Urothelium cell line (cell line): ENCODE measurements around the gene WSB1.
"Not testable (repeated sequence)": the region's sequence is repeated elsewhere in the genome, so short reads cannot be mapped to it uniquely, and the experiment has no call there.

Experiments used
- DNase-seq: peaks from one replicate; pipeline ENCODE4 v3.0.0; 2011; ENCODE audit warnings: low spot score, mixed read lengths
- FAIRE-seq: peaks from 2 replicates; lab custom pipeline; 2011; peaks lifted over from hg19 to GRCh38; lab: Jason Lieb, UNC

Gene WSB1

DNA sequence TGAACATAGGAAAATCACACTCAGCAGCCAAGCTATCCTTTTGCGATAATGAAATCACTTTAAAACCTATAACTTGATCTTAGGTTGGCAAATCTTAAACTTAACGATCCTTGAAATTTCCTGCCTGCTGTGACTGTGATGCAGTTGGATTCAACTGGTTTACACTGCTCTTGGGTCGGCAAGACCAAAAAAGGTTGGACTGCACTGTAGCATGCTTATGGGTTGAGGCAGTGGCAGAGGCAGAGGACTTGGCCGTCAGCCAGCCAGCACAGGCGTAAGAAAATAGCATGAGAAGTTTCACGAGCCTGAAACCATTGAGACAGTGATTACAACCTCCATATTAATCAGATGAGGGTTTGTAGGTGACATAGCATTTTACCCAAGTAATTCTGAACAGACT is 21.4 kb downstream of the WSB1 start:
- DNase-seq: no peak

DNA sequence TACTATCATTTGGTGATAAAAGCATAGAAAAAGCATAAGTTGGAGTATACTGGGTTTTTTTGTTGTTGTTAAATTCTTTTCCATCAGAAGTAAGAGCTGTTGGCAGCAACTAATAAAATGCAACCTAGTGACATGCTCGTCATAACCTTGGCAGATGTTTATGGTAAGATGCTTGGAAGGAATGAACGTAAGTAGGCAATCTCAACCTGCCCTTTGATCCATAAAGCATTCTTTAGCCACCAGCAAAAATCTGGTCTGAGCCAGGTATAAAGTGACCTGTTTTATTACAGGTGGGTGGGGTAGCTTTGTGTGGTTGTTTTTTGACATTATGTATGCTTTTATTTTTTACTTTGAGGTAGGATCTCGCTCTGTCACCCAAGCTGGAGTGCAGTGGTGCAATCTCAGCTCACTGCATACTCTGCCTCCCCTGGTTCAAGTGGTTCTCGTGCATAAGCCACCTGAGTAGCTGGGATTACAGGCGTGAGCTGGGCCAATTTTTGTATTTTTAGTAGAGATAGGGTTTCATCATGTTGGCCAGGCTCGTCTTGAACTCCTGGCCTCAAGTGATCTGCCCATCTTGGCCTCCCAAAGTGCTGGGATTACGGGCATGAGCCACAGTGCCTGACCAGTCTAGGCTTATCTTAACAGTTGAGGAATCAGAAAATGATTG is 22.0 kb downstream of the WSB1 start:
- DNase-seq: no peak
- no peak for FAIRE-seq

More for the DNA sequence above, 21.4 kb downstream of the WSB1 start:
- FAIRE-seq: no peak

DNA sequence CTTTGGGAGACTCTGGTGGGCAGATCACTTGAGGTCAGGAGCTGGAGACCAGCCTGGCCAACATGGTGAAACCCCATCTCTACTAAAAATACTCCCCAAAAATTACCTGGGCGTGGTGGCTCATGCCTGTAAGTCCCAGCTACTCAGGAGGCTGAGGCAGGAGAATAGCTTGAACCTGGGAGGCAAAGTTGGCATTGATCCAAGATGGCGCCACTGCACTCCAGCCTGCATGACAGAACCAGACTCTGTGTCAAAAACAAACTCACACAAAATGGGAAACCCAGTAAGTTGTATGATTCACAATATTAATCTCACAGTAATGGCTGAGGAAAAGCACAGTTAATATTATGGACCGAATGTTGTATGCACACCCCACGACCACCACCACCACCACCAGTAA is 24.3 kb downstream of the WSB1 start:
- DNase-seq (no peak), FAIRE-seq (no peak)

DNA sequence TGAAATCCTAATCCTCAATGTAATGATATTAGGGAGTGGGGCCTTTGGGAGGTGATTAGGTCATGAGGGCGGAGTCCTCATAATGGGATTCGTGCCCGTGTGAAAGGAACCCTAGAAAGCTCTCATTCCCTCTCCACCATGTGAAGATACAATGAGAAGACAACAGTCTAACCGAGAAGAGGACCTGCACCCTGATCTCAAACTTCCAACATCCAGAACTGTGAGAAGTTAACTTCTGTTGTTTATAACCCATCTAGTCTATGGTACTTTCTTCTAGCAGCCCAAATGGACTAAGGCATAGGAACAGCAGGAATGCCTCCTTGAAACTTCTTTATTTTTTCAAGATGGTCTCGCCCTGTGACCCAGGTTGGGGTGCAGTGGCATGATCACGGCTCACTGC is 24.7 kb downstream of the WSB1 start:
- DNase-seq: no peak
- no peak for FAIRE-seq

DNA sequence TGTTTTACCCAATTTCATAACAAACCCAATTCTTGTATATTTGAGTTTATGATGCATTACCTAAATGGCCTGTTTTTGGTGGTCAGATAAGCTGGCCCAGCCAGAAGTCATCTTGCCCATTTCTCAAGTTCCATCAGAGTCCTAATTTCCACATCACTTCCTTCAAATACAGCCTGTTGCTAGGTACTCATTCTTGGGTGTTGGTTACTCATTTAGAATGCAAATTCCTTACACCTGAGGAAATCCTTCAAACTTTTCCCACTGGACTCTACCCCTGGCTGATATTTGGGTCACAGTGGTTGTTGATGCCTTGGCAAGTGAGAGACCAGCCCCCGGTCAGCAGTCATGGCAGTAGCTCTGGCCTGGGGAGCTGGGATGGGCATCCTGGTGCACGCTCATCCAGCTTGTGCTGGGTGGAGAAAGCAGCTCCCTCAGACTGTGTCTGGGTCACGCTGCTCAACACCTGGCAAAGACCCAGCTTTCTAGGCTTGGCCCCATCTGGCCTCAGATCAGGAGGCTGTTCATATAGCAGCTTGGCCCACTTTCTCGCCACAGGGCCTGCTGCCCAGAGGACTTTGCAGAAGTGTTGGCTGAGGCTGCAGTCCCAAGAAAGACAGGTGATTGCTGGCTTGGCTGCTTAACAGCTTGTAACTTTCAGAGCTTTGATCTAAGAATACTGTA is 25.8 kb downstream of the WSB1 start:
- no peak for DNase-seq
- FAIRE-seq: no peak

DNA sequence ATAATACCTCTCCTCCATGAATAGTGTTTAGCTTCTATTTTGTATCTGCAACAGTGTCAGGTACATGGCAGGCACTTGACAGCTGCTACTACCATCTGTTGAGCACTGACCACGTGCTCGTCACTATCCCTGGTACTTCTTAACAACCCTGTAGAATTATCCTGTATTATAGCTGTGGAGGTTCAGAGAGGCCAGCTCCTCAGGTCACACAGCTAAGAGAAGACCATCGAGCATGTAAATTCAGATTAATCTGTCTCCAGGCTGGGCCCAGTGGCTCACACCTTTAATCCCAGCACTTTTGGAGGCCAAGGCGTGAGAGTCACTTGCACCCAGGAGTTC is 26.3 kb downstream of the WSB1 start:
- DNase-seq: no peak
- FAIRE-seq: no peak

DNA sequence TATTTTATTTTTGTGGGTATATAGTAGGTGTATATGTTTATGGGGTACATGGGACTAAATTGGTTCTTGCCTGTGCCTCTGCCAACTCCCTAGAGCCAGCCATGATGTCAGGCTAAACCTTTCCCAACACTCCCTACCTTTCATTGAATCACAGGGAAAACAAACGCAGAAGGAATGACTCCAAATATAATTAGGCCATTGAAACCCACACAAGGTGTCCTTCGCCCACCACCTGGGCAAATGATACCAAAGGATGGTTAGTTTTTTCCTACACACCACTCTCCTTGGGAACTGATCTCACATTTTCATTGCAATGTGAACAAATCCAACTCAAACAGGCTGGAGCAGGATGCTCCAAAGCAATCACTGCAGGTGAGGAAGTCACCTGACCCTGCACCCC is 27.5 kb downstream of the WSB1 start:
- FAIRE-seq: no peak
- no peak for DNase-seq

DNA sequence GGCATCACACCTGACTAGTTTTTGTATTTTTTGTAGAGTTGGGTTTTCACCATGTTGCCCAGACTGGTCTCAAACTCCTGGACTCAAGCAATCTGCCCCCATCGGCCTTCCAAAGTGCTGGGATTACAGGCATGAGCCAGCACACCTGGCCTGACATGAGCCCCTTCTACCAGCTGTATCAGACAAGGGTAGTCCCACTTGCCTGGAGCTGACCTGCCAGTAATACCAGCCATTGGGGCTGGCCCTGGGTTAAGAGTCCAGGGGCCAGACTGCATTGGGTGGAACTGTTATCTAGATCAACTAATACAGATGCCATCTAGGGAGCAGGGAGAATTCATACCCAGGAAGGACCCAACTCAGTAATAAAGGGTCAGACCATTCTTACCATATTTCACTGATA is 28.1 kb downstream of the WSB1 start:
- no peak for FAIRE-seq
- no peak for DNase-seq

DNA sequence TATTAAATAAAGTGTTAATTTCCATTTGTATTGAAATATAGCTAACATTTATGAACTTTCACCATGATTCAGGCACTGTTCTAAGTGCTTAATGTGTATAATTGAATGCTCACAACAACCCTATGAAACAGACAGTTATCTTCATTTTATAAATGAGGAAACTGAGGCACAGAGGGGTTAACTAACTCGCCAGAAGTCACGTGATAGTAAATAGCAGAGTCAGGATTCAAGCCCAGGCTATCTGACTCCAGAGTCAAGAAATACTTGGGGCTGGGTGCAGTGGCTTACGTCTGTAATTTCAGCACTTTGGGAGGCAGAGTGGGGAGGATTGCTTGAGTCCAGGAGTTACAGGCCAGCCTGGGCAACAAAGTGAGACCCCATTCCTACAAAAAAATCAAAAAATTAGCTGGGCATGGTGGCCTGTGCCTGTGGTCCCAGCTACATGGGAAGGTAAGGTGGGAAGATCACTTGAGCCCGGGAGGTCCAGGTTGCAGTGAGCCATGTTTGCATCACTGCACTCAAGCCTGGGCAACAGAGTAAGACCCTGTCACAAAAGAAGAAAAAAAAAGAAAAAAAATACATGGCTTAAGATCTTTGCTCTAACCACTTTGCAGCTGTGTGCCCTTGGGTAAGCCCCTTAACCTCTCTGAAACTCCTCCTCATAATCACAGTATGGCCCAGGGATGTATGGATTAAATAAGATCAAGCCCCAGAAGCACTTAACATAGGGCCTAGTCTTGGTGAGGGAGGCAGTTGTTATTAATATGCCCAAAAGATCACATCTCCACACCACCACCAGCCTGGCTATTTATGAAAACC is 29.0 kb downstream of the WSB1 start:
- DNase-seq (no peak), FAIRE-seq (no peak)

DNA sequence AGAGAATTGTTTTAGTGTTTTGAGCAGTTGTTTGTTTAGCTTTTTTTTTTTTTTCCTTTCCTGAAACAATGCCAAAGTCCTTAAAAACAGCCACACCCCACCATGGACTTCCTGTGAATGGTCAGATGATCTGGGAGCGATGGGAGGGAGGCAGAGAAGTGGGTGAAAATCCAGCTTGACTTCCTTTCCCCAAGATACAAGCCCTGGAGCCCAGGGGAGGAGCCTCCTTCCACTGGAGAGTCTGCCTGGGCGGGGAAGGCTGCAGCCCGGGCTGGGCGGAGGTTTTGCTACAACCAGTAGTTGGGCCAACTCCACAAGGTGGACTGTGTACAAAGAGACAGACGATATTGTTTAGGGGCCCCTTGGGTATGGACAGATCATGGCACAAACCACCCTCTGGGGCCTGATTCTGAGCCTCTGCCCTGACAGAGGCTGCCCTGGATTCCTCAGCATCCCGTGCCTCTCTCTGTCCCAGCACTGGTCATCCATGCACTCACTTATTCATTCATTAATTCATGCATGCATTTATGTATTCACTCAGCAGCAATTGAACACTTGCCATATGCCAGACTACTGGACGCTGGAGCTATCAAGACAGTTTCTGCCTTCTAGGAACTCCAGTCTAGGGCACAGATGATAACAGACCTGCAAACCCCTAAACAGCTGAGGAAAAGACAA is 29.8 kb downstream of the WSB1 start:
- FAIRE-seq (no peak), DNase-seq (no peak)

DNA sequence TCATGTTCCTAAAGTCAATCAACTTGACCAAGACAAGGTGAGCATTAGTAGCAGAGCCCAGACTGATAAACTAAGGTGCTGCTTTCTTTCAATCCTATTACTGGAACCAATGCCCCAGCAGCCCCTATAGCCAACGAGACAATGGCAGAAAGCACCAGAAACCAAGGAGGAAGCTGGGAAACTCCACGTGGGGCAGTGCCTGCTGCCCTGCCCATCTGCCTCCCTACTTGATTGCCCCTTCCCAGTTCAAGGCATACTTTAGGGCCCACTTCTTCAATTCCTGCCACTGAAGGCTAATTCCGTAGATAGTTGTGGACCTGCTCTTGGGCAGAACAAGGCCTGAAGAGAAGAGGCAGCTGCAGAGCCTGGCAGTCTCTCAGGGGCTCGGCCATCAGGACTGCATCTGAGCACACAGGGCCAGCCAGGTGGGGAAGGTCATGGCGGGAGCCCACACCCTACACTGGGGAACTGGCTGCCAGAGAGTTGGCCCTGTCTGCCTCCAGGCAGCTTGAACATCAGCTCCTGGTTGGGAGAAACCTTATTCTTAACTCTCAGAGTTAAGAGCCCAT is 30.9 kb downstream of the WSB1 start:
- no peak for FAIRE-seq
- DNase-seq: no peak

DNA sequence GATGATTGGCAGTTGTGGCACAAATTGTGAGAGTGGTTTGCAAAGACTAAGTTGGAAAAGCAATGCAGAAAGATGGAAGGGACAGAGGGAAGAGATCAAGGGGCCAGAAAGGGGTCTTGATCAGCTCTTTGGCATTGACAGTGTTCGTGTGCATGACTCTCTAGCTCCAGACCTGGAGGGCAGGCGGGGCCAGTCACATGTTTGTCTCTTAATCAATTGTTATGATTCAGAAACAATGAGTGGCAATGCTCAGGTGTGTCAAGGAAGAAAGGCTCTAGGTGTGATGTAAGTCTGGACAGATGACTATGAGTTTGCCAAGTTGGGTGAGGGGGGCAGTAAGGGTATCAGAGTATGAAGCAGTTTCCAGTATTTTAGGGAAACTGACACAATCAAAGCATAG is 32.1 kb downstream of the WSB1 start:
- FAIRE-seq: no peak
- no peak for DNase-seq

DNA sequence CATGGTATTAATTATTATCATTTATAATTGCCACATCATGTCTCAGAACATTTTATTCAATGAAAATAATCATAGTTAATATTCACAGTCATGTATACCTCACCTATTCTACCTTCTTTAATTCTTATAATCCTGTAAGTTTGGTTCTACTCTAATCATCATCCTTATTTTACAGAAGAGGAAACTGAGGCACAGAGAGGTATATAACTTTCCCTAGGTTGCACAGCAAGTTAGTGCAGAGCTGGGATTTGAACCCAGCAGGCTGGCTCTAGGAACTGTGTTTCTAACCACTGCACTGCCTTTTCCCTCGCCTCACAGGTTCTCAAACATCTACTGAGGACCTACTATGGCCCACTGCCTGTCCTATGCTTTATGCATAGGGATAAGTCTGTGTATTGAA is 32.7 kb downstream of the WSB1 start:
- FAIRE-seq (no peak), DNase-seq (no peak)

DNA sequence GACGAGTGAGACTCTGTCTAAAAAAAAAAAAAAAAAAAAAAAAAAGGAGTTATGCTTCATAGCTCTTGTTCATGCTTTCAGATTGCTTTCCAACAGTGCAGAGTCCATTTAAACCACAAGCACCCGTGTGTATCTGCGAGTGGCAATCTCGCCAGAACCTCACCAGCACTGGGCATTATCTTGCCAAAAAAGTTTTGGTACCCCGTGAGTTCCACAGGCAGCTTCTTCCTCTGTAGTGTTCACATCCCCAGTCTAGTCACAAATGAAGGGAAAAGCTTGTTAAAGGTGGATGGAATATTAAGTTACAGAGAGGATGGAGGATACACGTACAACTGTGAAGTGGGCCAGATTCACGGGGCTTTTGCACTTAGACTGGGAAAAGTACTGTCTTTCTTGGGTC is 33.5 kb downstream of the WSB1 start:
- FAIRE-seq (no peak), DNase-seq (no peak)

DNA sequence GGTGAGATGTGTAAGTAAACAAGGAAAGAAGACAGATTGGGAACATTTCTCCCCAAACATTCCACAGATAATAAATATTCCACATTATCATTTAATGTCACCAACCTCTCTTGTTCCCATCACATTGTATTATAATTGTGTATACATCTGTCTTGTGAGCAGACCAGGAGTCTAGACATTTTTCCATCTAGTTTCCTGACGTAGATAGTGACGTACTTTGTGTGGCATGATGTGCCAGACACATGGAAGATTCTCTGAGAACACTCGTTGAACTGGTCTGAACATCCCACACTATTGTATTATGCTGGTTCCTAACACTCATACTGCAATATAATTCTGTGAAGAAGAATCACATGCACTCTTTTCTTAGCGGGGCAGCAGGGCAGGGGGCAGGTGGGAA is 34.0 kb downstream of the WSB1 start:
- DNase-seq (no peak), FAIRE-seq (no peak)

DNA sequence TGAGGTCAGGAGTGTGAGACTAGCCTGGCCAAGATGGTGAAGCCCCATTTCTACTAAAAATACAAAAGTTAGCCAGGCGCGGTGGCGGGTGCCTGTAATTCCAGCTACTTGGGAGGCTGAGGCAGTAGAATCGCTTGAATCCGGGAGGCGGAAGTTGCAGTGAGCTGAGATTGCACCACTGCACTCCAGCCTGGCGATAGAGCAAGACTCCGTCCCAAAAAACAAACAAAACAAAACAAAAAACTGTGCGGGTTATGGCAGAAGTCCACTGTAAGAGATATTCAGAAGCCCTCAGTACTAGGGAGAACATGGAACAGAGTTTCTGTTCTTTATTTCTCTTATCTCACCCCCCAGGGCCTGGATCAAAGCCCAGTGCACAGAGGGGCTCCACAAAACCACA is 34.8 kb downstream of the WSB1 start:
- not testable (repeated sequence) for FAIRE-seq

DNA sequence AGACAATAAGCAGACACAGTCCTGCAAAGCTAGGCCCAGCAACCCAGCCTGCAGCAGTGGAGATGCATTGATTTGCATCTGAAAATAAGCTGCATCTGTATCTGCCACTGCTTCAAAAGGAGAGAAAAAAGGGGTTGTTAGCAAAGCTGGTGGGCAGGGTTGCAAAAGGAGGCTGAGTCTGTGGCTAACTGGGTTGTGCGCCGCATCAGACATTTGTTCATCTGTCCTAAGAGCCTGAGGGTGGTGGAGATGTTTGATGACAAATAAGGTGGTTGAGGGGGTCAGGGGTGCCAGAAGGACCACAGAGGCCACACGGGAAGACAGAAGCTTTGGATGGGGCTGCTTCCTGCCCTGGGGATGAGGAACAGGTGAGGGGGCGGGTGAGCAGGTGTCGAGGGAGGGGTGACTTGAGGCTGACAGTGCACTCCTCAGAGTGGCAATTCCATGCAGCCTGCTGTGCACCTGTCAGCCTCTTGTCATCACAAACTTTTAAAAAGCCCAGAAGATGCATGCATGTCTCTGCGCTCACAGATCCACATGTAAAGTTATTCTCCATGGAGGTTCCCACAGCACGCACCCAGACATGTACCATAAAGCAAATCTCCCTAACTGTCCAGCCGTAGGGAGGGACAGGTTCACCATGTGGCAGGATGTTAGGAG is 35.4 kb downstream of the WSB1 start:
- DNase-seq (no peak), FAIRE-seq (no peak)

More for the DNA sequence above, 34.8 kb downstream of the WSB1 start:
- DNase-seq: not testable (repeated sequence)

DNA sequence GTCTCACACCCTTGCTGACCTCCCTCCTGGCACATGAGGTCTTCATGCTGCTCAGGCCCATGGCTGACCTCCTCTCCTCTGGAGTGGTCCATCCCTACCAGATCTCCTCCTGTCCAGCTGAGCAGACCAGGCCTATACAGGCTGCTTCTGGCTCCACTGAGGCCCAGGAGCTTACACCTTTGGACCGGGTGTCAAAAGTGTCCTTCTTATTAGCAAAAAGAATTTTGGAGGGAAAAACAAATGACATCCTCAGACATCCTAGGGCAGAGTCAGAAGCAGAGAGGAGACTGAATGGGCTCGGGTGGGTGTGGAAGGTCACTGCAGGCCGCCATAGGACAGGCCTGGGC is 38.1 kb downstream of the WSB1 start:
- DNase-seq (no peak), FAIRE-seq (no peak)

DNA sequence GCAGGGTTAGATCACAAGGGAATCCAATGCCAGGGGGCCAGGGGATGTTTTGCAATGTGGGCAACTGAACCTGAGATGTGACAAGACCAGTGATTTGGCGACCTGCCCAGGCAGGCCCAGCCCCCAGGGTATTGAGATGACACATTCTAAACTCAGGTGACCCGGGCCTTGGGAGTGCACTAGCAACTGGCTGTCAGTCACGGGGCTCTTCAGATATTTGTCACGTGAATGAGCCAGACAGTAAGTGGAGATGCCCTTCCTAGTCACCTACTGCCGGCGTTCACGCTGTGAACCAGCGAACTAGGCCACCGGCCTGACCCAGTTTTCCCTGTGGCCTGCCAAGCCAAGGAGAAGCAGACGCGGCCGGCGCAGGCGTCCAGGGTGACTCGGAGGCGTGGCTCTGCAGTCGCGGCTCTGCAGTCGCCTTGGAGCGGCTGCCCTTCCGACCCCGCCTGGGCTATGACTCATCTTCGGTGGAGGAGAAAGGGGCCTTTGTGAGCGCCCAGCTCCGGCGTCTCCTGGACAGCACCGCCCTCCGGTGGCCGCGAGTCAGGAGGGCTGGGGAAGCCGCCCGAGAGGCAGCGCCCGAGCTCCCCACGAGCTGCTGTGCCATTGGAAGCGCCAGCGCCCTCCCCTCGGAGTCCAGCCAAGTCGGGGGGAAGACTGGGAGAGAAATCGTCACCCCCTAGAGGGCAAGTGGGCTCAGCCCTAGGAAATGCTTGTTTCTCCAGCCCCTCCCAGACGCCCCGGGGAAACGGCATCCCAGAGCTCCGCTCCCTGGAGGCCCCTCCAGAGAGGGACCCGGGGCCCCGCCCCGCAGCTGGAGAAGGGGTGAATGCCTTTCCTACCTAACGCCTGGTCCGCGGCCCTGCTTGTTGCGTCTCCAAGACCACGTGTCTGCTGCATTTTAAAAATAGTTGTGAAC is 38.8 kb downstream of the WSB1 start:
- DNase-seq: peak; percentile 97
- FAIRE-seq: no peak
